Psoas muscle (tissue), 8 donors: ENCODE results near the gene ZNF513. TPM values are rescaled to one million over a fixed set of nuclear protein-coding genes. Genes with fewer than 3 reads are reported as not detected.

ENCODE experiments used
- ATAC-seq, 4 donors: fragments of 200-7000 bp; cut with Tn5 transposase; one replicate each; pipeline ENCODE4 v1.9.1; 2020; ENCODE audit warnings: moderate library complexity in 3 of 4, mild to moderate bottlenecking in 2 of 4
- DNase-seq, 2 donors: peaks; one replicate each; pipeline ENCODE4 v3.0.0-alpha.2; 2020
- H3K27ac ChIP-seq: fragments of 200-600 bp; one replicate; pipeline ENCODE4 v1.8.0; 2022
- H3K27me3 ChIP-seq, 3 donors: fragments of 200-600 bp in 1 of 3; one replicate each; pipeline versions ENCODE4 v1.6.1 to v1.8.0; 2013 to 2022; ENCODE audit warnings: low read length in 2 of 3, mild to moderate bottlenecking in 2 of 3, moderate library complexity in 1 of 3; ENCODE audit not compliant: insufficient read depth in 3 of 3
- H3K36me3 ChIP-seq, 2 donors: fragments of 200-600 bp in 1 of 2; one replicate each; pipeline versions ENCODE4 v1.6.1 to v1.8.0; 2013 to 2022; ENCODE audit warnings: low read depth in 1 of 2, mild to moderate bottlenecking in 1 of 2, moderate library complexity in 1 of 2; ENCODE audit not compliant: insufficient read depth in 1 of 2
- H3K4me1 ChIP-seq: fragments of 200-600 bp; one replicate; pipeline ENCODE4 v1.8.0; 2022
- H3K4me3 ChIP-seq: fragments of 200-600 bp; one replicate; pipeline ENCODE4 v1.8.0; 2022; ENCODE audit warnings: mild to moderate bottlenecking
- H3K9me3 ChIP-seq: fragments of 200-600 bp; one replicate; pipeline ENCODE4 v1.8.0; 2022
- WGBS, 3 donors: extraction: QIAGEN DNeasy Blood & Tissue Kit; methylation state at CpG; one replicate each; pipeline versions ENCODE4 v1.1.6 to v1.1.7; 2013; 5-methylcytosine and 5-hydroxymethylcytosine counted together
- intact Hi-C, 2 donors: fragments of 100-400 bp; cut with DNase I; formaldehyde crosslinking; loops; one replicate each; pipeline versions ENCODE4 v1.11.0 to v1.14.2; 2022
- polyA plus RNA-seq, 3 donors: library from polyadenylated mRNA; stranded (reverse); fragments of 200-250 nt; gene quantifications; one replicate each; pipeline ENCODE4 v1.2.3, GENCODE V29; 2013
- total RNA-seq, 4 donors: library from RNA; stranded (reverse); fragmentation: NEBNext Ultra II Directional in 2 of 4; extraction: Animal tissue kit (Norgen Biotek cat#: 25700) in 2 of 4; gene quantifications; one replicate each; pipeline versions ENCODE4 v1.2.1 to v1.2.4, GENCODE V29; 2021 to 2023
- TF ChIP-seq, protein P1 (sequence below): fragments of 200-600 bp; IDR thresholded peaks from one replicate; pipeline ENCODE4 v1.8.0; 2022; ENCODE audit warnings: antibody characterized with exemption
- donor health status: healthy with polysubstance abuse.
- donor health status: DM: no; HTN: no; CAD: no; lungs with moderate emphysema.
- donor health status: Bipolar disorder and iron deficiency.
- donor health status: healthy.
- donor health status: DM: yes; HTN: yes; CAD: no.
- donor health status: DM: no; HTN: no; CAD: no.
- donor health status: DM: no; HTN: no; CAD: no.
- donor health status: DM: yes; HTN: yes; CAD: no.

Gene ZNF513
- total and polyA plus RNA-seq, 7 donors: 5.8 to 14.6 (median 10.7) TPM

DNA sequence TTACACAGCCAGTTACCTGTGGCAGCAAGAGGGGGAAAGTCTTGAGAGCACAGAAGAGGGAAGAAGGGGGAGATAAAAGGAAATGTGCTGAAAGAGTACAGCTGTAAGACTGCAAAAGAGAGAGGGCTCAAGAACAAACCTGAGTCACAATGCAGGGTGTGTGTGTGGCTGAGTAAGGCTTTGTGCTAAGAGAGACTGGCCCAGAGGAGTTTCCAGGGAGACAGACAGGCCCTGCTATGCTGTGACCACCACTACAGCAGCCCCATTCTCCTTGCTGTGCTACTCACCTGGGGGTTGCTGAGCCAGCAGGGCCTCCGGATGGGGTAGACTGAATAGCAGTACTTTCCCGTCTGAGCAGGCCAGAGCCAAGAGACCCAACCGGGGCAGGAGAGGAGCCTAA is 45.2 kb downstream of the ZNF513 start:
- TF ChIP-seq, protein P1, sequence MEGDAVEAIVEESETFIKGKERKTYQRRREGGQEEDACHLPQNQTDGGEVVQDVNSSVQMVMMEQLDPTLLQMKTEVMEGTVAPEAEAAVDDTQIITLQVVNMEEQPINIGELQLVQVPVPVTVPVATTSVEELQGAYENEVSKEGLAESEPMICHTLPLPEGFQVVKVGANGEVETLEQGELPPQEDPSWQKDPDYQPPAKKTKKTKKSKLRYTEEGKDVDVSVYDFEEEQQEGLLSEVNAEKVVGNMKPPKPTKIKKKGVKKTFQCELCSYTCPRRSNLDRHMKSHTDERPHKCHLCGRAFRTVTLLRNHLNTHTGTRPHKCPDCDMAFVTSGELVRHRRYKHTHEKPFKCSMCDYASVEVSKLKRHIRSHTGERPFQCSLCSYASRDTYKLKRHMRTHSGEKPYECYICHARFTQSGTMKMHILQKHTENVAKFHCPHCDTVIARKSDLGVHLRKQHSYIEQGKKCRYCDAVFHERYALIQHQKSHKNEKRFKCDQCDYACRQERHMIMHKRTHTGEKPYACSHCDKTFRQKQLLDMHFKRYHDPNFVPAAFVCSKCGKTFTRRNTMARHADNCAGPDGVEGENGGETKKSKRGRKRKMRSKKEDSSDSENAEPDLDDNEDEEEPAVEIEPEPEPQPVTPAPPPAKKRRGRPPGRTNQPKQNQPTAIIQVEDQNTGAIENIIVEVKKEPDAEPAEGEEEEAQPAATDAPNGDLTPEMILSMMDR: no peak
- Histone ChIP-seq H3K9me3 (no peaks in the 10 kb centered on the region), H3K27ac (no peak overlapping the region), H3K27me3 (no peaks in the 10 kb centered on the region), H3K4me3 (no peak overlapping the region), H3K36me3 (peaks cover 12 to 99% of the 10 kb centered on the region in 2 donors), H3K4me1 (no peaks in the 10 kb centered on the region)
- ATAC-seq: no peak
- no peak for DNase-seq
- WGBS, 3 donors: 89 to 90% (median 90%) methylated on average over 3 of the region's 3 CpGs
- intact Hi-C loops: no loop called here

Other genes with a start within 250 kb of the ZNF513 start
- 100 to 1,000 TPM in 2 of 4 donors, 10 to 100 TPM in 2; 57.4 to 206 (median 111) TPM for gene PREB, start 246.1 kb downstream of the ZNF513 start, total RNA-seq
- 100 to 1,000 TPM in 2 of 3 donors, 10 to 100 TPM in 1; 96.1 to 138 (median 125) TPM for gene PREB, start 246.1 kb downstream of the ZNF513 start, polyA plus RNA-seq
- not detected for gene PRR30, start 241.3 kb downstream of the ZNF513 start, total RNA-seq
- gene PRR30, start 241.3 kb downstream of the ZNF513 start, polyA plus RNA-seq: not detected
- gene TCF23, start 231.7 kb downstream of the ZNF513 start, total RNA-seq: under 1 TPM in 2 of 4 donors, not detected in 2; 0.20 to 0.63 TPM
- gene TCF23, start 231.7 kb downstream of the ZNF513 start, polyA plus RNA-seq: under 1 TPM in 2 of 3 donors, not detected in 1; 0.05 to 0.06 TPM
- gene ATRAID, start 168.7 kb downstream of the ZNF513 start, total RNA-seq: 100 to 1,000 TPM in 2 of 4 donors, 10 to 100 TPM in 2; 87.1 to 113 (median 98.2) TPM
- gene ATRAID, start 168.7 kb downstream of the ZNF513 start, polyA plus RNA-seq: 100 to 1,000 TPM in 2 of 3 donors, 10 to 100 TPM in 1; 89.3 to 188 (median 136) TPM
- gene SLC5A6, start 168.5 kb downstream of the ZNF513 start, total RNA-seq: 10 to 100 TPM; 16.8 to 64.2 (median 21.1) TPM
- 10 to 100 TPM; 21.1 to 47.0 (median 24.9) TPM for gene SLC5A6, start 168.5 kb downstream of the ZNF513 start, polyA plus RNA-seq
- 1 to 10 TPM; 7.8 to 8.6 (median 8.2) TPM for gene CAD, start 163.4 kb downstream of the ZNF513 start, total RNA-seq
- 10 to 100 TPM in 1 of 3 donors, 1 to 10 TPM in 2; 5.9 to 13.6 (median 7.3) TPM for gene CAD, start 163.4 kb downstream of the ZNF513 start, polyA plus RNA-seq
- gene SLC30A3, start 117.7 kb downstream of the ZNF513 start, total RNA-seq: under 1 TPM in 3 of 4 donors, not detected in 1; 0.10 to 0.92 (median 0.34) TPM
- gene SLC30A3, start 117.7 kb downstream of the ZNF513 start, polyA plus RNA-seq: under 1 TPM; 0.03 to 0.16 (median 0.09) TPM
- gene DNAJC5G, start 105.3 kb downstream of the ZNF513 start, total RNA-seq: not detected
- not detected for gene DNAJC5G, start 105.3 kb downstream of the ZNF513 start, polyA plus RNA-seq
- gene TRIM54, start 98.3 kb downstream of the ZNF513 start, total RNA-seq: 100 to 1,000 TPM; 387 to 784 (median 462) TPM
- gene TRIM54, start 98.3 kb downstream of the ZNF513 start, polyA plus RNA-seq: 100 to 1,000 TPM; 136 to 315 (median 282) TPM
- under 1 TPM in 1 of 4 donors, not detected in 3; 0.46 TPM for gene UCN, start 72.3 kb downstream of the ZNF513 start, total RNA-seq
- gene UCN, start 72.3 kb downstream of the ZNF513 start, polyA plus RNA-seq: 1 to 10 TPM in 1 of 3 donors, under 1 TPM in 2; 0.26 to 3.6 (median 0.44) TPM
- gene MPV17, start 57.6 kb downstream of the ZNF513 start, total RNA-seq: 10 to 100 TPM; 11.9 to 20.9 (median 14.9) TPM
- 10 to 100 TPM; 13.1 to 29.0 (median 14.5) TPM for gene MPV17, start 57.6 kb downstream of the ZNF513 start, polyA plus RNA-seq
- gene GTF3C2, start 24.0 kb downstream of the ZNF513 start, total RNA-seq: 10 to 100 TPM; 17.5 to 44.9 (median 31.1) TPM
- 10 to 100 TPM; 21.6 to 49.4 (median 24.2) TPM for gene GTF3C2, start 24.0 kb downstream of the ZNF513 start, polyA plus RNA-seq
- 10 to 100 TPM; 36.6 to 61.0 (median 56.3) TPM for gene EIF2B4, start 10.4 kb downstream of the ZNF513 start, total RNA-seq
- 10 to 100 TPM; 56.1 to 72.9 (median 71.1) TPM for gene EIF2B4, start 10.4 kb downstream of the ZNF513 start, polyA plus RNA-seq
- 10 to 100 TPM; 53.9 to 73.9 (median 57.3) TPM for gene SNX17, start 10.1 kb downstream of the ZNF513 start, total RNA-seq
- 10 to 100 TPM; 50.1 to 96.4 (median 94.0) TPM for gene SNX17, start 10.1 kb downstream of the ZNF513 start, polyA plus RNA-seq
- gene PPM1G, start 28.9 kb upstream of the ZNF513 start, total RNA-seq: 10 to 100 TPM; 44.0 to 83.6 (median 68.4) TPM
- gene PPM1G, start 28.9 kb upstream of the ZNF513 start, polyA plus RNA-seq: 100 to 1,000 TPM in 2 of 3 donors, 10 to 100 TPM in 1; 83.4 to 167 (median 127) TPM
- gene NRBP1, start 47.9 kb upstream of the ZNF513 start, total RNA-seq: 100 to 1,000 TPM in 2 of 4 donors, 10 to 100 TPM in 2; 83.8 to 138 (median 103) TPM
- gene NRBP1, start 47.9 kb upstream of the ZNF513 start, polyA plus RNA-seq: 100 to 1,000 TPM; 120 to 238 (median 151) TPM
- 1 to 10 TPM in 3 of 4 donors, not detected in 1; 1.5 to 2.2 (median 1.7) TPM for gene KRTCAP3, start 61.6 kb upstream of the ZNF513 start, total RNA-seq
- 1 to 10 TPM in 1 of 3 donors, under 1 TPM in 2; 0.26 to 1.7 (median 0.39) TPM for gene KRTCAP3, start 61.6 kb upstream of the ZNF513 start, polyA plus RNA-seq
- gene IFT172, start 109.0 kb upstream of the ZNF513 start, total RNA-seq: 10 to 100 TPM in 1 of 4 donors, 1 to 10 TPM in 3; 4.4 to 10.1 (median 5.9) TPM
- 1 to 10 TPM; 6.0 to 9.5 (median 7.5) TPM for gene IFT172, start 109.0 kb upstream of the ZNF513 start, polyA plus RNA-seq
- gene FNDC4, start 114.5 kb upstream of the ZNF513 start, total RNA-seq: 10 to 100 TPM in 1 of 4 donors, 1 to 10 TPM in 3; 1.9 to 38.1 (median 3.0) TPM
- 10 to 100 TPM in 2 of 3 donors, 1 to 10 TPM in 1; 1.7 to 23.2 (median 10.9) TPM for gene FNDC4, start 114.5 kb upstream of the ZNF513 start, polyA plus RNA-seq
- gene GCKR, start 116.1 kb upstream of the ZNF513 start, total RNA-seq: 1 to 10 TPM in 1 of 4 donors, not detected in 3; 2.0 TPM
- 1 to 10 TPM in 1 of 3 donors, under 1 TPM in 2; 0.05 to 1.6 (median 0.51) TPM for gene GCKR, start 116.1 kb upstream of the ZNF513 start, polyA plus RNA-seq
- gene ZNF512, start 202.3 kb upstream of the ZNF513 start, total RNA-seq: 10 to 100 TPM in 3 of 4 donors, 1 to 10 TPM in 1; 6.0 to 17.0 (median 12.8) TPM
- gene ZNF512, start 202.3 kb upstream of the ZNF513 start, polyA plus RNA-seq: 1 to 10 TPM; 5.1 to 9.4 (median 9.3) TPM
- 1 to 10 TPM in 3 of 4 donors, under 1 TPM in 1; 0.98 to 4.8 (median 2.6) TPM for gene CCDC121, start 248.3 kb upstream of the ZNF513 start, total RNA-seq
- gene CCDC121, start 248.3 kb upstream of the ZNF513 start, polyA plus RNA-seq: 10 to 100 TPM in 1 of 3 donors, 1 to 10 TPM in 2; 1.3 to 10.3 (median 1.6) TPM
- gene GPN1, start 248.3 kb upstream of the ZNF513 start, total RNA-seq: 10 to 100 TPM; 24.2 to 28.5 (median 26.2) TPM
- 10 to 100 TPM; 24.8 to 57.1 (median 42.8) TPM for gene GPN1, start 248.3 kb upstream of the ZNF513 start, polyA plus RNA-seq